T-helper 17 cell (primary cell): Measurements from ENCODE around the gene STK24. TPM values are rescaled to one million over a fixed set of nuclear protein-coding genes. Genes with fewer than 3 reads are reported as not detected.
A peak's percentile ranks its signal among the peaks of the same experiment; 100 is the strongest.

Source experiments
- ATAC-seq: fragments of 150-1000 bp; cut with Tn5 transposase; 2 replicates; pipeline ENCODE4 v1.10.0; 2021; ENCODE audit warnings: mild to moderate bottlenecking, moderate library complexity
- DNase-seq, 3 donors: peaks; one replicate each; pipeline versions ENCODE4 v3.0.0 to v3.0.0-alpha.2; 2020 to 2021
- H3K9me3 ChIP-seq: one replicate; pipeline ENCODE4 v1.7.0; 2013; ENCODE audit warnings: low read length, mild to moderate bottlenecking; ENCODE audit not compliant: control insufficient read depth, poor library complexity, severe bottlenecking
- H3K27ac Mint-ChIP-seq: one replicate; pipeline ENCODE4 v1.8.0; 2022; ENCODE audit warnings: mild to moderate bottlenecking, moderate library complexity, mixed read lengths
- H3K27me3 Mint-ChIP-seq: one replicate; pipeline ENCODE4 v1.8.0; 2022; ENCODE audit warnings: mixed read lengths
- H3K36me3 Mint-ChIP-seq: one replicate; pipeline ENCODE4 v1.8.0; 2022; ENCODE audit warnings: low read depth, mixed read lengths
- H3K4me1 Mint-ChIP-seq: one replicate; pipeline ENCODE4 v1.8.0; 2022; ENCODE audit warnings: mild to moderate bottlenecking, mixed read lengths
- H3K4me3 Mint-ChIP-seq: one replicate; pipeline ENCODE4 v1.8.0; 2022; ENCODE audit warnings: mild to moderate bottlenecking, moderate library complexity, mixed read lengths
- total RNA-seq, 4 donors: library from RNA in 2 of 4; stranded (reverse) in 2 of 4; gene quantifications; one replicate each; pipeline ENCODE4 v1.2.3 and lab custom pipeline; 2022 to 2026

The STK24 gene
- total RNA-seq, 2 donors from 2014 or later: 134 to 163 TPM

DNA sequence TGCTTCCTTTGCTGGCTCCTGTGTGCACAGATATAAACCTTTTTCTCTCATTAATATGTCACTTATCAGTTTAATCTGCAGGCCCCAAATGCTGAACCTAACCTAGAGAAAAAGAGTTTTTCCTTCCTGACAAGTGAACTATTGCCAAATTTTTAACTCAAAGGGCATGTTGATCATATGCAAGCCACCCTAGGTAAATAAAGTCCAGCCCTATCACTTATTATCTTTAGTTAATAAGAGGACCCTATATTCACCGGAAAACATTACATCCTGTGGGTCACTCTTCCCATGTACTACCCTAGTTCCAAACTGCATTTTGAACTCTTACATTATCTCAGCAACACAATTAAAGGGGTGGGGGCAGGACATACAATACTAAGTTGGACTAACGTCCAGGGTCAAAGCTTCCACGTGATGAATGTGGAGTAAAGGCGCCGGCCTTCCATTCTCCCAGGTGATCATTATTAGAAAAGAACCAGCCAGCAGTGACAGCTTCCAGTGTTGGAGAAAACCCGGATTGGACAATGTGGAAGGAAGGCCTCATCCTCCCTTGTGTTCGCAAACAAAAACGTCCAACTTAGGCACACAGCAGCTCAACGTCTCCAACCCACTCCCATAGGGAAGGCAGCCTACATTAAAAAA, 86.6 kb downstream of the STK24 start:
- no peaks in the 10 kb centered on the region for H3K9me3 ChIP-seq
- Mint-ChIP-seq H3K4me1 (peaks cover 61% of the 10 kb centered on the region), H3K27ac (peak overlapping the region; percentile 100), H3K27me3 (no peaks in the 10 kb centered on the region), H3K36me3 (peaks cover 4% of the 10 kb centered on the region), H3K4me3 (no peak overlapping the region)
- no peak for DNase-seq
- no peak for ATAC-seq

DNA sequence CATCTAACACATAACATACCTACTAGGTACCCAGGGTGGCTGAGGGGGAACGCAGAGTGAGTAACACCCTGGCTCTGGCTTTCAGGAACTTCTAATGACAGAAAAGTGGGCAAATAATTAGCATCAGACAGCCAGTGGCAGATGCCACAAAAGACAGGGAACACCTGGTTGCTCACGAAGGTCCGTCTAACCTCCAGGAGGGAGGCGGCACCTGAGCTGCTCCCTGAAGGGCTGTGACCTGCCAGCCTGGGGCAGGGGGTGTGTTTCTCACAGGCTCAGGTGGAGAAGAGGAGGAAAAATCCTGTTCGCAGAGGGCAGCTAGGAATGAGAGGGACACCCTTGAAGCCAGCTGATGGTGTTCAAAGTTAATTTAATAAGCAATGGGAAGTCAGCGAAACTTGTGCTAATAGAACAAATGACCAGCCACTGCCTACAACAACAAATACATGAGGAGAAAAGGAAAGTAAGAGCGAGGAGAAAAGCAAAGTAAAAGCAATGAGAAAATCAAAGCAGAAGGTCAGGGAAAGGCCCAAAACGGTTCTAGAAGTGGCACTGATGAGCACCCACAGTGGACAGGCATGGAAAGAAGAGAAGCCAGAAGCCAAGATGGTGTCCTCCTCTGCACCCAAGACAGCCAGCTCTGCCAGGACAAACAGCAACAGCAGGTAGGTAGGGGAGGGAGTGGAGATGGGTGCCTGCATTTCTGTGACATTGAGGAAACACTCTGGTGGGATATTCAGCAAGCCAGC, 87.3 kb downstream of the STK24 start:
- ATAC-seq (no peak), DNase-seq (no peak)
- H3K27ac Mint-ChIP-seq: peak overlapping the region; percentile 100
- H3K4me1 Mint-ChIP-seq: peaks cover 65% of the 10 kb centered on the region
- no peak overlapping the region for H3K4me3 Mint-ChIP-seq
- no peaks in the 10 kb centered on the region for H3K27me3 Mint-ChIP-seq
- peaks cover 4% of the 10 kb centered on the region for H3K36me3 Mint-ChIP-seq
- no peaks in the 10 kb centered on the region for H3K9me3 ChIP-seq

DNA sequence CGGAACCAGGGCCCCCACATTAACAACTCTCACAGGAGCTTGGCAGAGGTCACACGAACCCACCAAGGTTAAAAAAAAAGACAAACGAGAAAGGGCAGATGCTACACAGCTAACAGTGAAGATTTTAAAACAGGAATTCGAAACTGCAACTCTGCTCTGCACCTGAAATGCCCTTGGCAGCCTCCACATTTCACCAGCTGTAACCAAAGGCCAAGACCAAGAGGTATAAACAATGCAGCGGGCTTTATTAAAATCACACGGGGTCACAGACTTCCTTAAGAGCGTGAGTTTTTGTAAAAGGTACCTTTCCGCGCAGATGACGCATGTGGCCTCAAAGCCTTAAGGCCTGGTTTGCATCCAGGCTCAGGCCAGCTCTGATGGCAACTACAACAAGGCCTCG, 88.2 kb downstream of the STK24 start:
- H3K4me1 Mint-ChIP-seq: peaks cover 74% of the 10 kb centered on the region
- H3K27ac Mint-ChIP-seq: peak overlapping the region; percentile 100
- no peak for ATAC-seq
- H3K9me3 ChIP-seq: no peaks in the 10 kb centered on the region
- H3K4me3 Mint-ChIP-seq: no peak overlapping the region
- no peak for DNase-seq
- peaks cover 6% of the 10 kb centered on the region for H3K36me3 Mint-ChIP-seq
- no peaks in the 10 kb centered on the region for H3K27me3 Mint-ChIP-seq

DNA sequence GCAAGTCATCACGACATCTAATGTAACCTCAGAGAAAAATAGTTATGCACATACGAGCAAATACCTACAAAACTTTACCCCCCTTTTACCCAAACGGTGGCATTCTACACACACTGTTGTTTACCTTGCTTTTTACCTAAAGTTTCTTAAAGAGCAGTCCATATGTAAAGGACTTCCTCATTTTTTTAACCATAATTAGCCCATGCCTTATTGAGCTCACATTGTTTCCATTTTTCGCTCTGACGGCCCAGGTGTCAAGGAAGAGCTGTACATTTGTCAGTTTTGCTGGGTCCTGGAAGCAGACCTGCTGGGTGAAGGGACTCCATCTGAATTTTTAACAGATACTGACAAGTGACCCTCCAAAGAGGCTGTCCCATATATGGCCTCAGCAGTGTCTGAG, 89.4 kb downstream of the STK24 start:
- no peak for DNase-seq
- H3K9me3 ChIP-seq: no peaks in the 10 kb centered on the region
- ATAC-seq: no peak
- Mint-ChIP-seq H3K27me3 (no peaks in the 10 kb centered on the region), H3K4me3 (no peak overlapping the region), H3K36me3 (peaks cover 6% of the 10 kb centered on the region), H3K4me1 (peaks cover 76% of the 10 kb centered on the region), H3K27ac (peak overlapping the region; percentile 100)

DNA sequence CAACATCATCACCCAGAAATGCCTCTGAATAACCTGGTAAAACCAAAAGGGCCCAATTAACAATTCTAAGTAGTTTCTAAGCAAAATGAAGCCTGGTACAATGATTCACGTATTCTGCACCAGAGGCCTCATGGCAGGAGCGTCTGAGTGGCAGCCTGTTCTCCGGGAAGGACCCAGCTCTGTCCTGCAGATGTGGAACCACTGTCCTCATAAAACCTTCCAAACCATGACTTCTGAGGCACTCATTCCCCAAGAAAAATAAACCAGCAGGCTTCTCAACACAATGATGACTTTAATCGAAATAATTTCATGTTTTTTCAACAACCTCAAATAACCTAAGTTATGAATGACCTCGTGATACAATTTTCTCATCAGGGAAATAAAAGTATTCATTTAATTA, 89.9 kb downstream of the STK24 start:
- no peak for ATAC-seq
- Mint-ChIP-seq H3K27ac (peak overlapping the region; percentile 100), H3K4me1 (peaks cover 74% of the 10 kb centered on the region), H3K4me3 (peak overlapping the region; percentile 77), H3K36me3 (peaks cover 6% of the 10 kb centered on the region), H3K27me3 (no peaks in the 10 kb centered on the region)
- H3K9me3 ChIP-seq: no peaks in the 10 kb centered on the region
- no peak for DNase-seq

DNA sequence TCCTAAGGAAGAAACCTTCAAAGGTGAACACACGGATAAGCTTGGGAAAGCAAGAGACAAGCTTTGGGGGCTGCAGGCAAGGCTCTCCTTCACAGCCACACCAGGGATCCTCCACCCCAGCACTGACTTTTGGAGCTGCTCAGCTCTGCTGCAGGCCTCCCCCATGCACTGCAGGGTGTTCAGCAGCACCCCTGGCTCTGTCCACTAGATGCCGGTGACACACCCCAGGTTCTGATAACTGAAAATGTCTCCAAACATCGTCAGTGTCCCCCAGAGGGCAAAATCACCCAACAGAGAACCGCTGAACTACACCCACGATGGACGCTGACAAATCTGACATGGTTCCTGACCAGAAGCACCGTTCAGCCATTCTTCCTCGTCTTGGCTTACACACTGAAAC, 90.5 kb downstream of the STK24 start:
- H3K36me3 Mint-ChIP-seq: peaks cover 5% of the 10 kb centered on the region
- no peak for ATAC-seq
- peaks cover 74% of the 10 kb centered on the region for H3K4me1 Mint-ChIP-seq
- DNase-seq: no peak
- peak overlapping the region; percentile 77 for H3K4me3 Mint-ChIP-seq
- H3K9me3 ChIP-seq: no peaks in the 10 kb centered on the region
- H3K27me3 Mint-ChIP-seq: no peaks in the 10 kb centered on the region
- H3K27ac Mint-ChIP-seq: peak overlapping the region; percentile 100

DNA sequence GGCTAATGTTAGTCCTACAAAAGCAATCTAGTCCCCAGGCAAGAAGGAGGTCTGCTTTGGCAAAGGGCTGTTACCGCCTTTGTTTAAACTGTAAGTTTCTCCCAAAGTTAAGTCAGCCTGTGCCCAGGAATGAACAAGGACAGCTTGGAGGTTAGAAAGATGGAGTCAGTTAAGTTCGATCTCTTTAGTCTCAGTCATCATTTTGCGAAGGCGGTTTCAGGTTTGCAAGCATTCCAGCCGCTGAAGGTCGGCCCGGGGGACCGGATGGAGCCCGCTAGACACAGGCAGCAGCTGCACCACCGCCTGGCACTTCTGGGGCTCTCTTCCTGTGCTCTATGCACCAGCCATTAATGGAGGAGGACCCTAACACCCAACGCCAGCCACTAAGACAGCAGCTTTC, 91.3 kb downstream of the STK24 start:
- peaks cover 75% of the 10 kb centered on the region for H3K4me1 Mint-ChIP-seq
- ATAC-seq (no peak), DNase-seq (no peak)
- H3K4me3 Mint-ChIP-seq: peak overlapping the region; percentile 87
- H3K27ac Mint-ChIP-seq: peak overlapping the region; percentile 100
- H3K9me3 ChIP-seq: no peaks in the 10 kb centered on the region
- no peaks in the 10 kb centered on the region for H3K27me3 Mint-ChIP-seq
- H3K36me3 Mint-ChIP-seq: peaks cover 2% of the 10 kb centered on the region

DNA sequence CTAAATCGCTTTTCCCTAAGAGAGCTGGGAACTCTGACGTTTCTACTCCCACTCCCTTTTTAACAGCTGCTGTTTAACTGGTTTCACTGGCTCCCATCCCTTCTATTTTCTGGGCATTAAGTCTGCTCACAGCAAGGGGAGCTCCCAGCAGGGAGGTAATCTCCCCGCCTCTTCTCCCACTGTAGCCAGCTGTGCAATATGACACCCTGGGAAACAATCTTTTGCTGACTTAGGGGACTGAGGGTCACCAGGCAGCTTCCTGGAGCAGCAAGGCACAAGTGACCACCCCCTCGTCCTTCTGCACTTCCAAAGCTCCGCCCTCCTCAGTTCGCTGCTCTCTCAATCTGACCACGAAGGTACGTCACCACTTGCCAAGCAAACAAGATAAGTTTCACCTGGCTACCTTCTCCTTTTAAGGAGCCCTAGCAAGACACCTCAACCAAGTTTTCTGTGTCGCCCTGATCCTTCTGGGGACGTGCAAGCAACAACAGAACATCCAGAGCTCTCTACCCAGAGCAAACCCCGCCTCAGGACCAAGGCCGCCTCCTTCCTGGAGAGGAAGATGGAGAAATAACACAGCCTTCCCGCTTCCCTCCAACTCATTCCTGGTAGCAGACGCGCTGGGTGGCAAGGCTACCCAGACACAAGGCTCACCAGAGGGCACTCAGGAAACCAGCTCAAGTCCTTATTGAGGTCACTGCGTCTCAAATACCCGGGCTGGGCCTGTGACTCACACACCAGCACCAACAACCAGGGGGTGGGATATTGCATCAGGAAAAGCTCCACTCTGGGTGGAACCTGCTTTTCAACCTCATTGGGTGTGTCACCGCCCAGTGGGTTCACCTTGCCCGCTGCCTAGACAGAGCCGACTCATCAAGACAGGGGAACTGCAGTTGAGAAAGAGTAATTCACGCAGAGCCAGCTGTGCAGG, 92.4 kb downstream of the STK24 start:
- Mint-ChIP-seq H3K4me1 (peaks cover 72% of the 10 kb centered on the region), H3K27me3 (no peaks in the 10 kb centered on the region), H3K36me3 (peaks cover 2% of the 10 kb centered on the region), H3K4me3 (peak overlapping the region; percentile 87), H3K27ac (peak overlapping the region; percentile 100)
- peak; percentile 84 for ATAC-seq
- H3K9me3 ChIP-seq: no peaks in the 10 kb centered on the region
- peak; percentile 55 to 80 (median 56) for DNase-seq

DNA sequence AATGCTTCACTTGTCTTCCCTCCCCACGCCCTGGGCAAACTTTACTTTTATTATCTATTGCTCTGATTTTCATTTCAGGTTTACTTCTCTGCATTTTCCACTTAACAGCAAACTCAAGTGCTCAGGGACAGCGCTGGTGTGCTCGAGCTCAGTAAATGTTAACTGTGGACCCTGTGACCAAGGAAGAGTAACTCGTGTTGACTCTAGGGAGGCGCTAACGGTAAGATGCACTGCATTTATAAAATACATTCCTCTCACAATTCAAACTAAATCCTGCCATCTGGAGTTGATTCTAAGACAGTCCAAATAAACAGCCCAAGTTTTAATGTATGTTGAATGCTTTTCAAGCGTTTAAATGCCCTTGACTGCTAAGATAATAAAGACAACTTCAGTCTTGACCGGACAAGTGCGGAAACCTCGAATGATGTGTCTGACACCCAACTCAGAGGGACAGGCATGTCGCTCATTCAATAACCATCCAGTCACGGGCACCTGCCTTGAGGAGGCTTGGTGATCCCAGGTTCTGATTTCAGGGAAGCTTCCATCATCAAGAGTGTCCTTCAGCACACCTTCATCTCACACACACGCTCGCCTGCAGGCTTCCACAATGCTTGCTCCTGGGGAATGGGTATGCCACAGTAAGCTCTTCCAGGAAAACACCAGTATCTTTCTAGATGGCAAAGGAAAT, 93.2 kb downstream of the STK24 start:
- H3K27ac Mint-ChIP-seq: peak overlapping the region; percentile 100
- H3K4me3 Mint-ChIP-seq: peak overlapping the region; percentile 15
- no peaks in the 10 kb centered on the region for H3K9me3 ChIP-seq
- DNase-seq (no peak), ATAC-seq (no peak)
- peaks cover 71% of the 10 kb centered on the region for H3K4me1 Mint-ChIP-seq
- H3K36me3 Mint-ChIP-seq: peaks cover 2% of the 10 kb centered on the region
- H3K27me3 Mint-ChIP-seq: no peaks in the 10 kb centered on the region

DNA sequence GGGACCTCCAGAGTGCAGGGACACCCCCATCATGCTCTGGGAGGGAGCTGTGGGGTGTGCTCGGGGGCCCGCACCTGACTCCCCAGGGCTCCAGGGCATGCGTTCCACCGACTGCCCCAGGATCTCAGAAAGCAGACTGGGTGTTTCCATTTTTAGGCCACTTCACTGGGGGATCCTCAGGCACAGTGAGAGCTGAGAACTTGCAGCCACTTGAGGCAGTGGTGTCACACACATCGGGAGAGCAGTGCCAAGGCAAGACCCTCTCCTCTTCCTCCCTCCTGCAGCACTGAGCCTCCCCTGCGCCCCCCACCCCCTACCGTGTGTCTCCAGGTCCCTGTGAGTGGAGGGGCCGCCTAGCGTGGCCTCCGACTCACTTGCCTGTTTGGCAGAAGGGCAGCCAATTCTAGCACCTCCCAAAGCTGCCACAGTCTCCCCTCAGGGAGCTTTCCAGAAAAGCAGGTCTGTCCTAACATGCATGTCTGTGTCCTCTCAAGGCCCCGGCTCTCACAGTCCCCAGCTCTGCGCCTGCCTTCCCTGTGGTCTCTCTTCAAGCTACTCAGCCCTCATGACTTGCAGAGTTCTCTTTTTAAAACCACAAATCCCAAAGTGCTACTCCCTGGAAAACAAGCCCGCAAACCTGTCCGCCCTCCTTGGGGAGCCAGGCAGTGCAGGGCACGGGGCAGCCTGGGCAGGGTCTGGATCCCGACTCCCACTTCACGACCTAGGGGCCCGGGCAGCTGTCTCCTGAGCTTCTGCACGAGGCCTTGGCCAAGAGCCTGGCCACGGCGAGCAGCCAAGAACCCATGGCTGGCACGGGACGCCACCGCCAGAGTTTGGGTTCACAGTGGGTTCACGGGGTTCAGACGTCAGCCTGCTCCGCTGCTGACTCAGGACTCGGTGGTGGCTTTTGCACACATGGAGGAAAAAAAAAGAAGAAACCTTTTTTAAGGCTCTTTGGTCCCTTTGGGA, 94.1 kb downstream of the STK24 start:
- DNase-seq (no peak), ATAC-seq (no peak)
- peaks cover 2% of the 10 kb centered on the region for H3K36me3 Mint-ChIP-seq
- peaks cover 75% of the 10 kb centered on the region for H3K4me1 Mint-ChIP-seq
- no peak overlapping the region for H3K4me3 Mint-ChIP-seq
- no peaks in the 10 kb centered on the region for H3K9me3 ChIP-seq
- H3K27ac Mint-ChIP-seq: peak overlapping the region; percentile 100
- no peaks in the 10 kb centered on the region for H3K27me3 Mint-ChIP-seq

DNA sequence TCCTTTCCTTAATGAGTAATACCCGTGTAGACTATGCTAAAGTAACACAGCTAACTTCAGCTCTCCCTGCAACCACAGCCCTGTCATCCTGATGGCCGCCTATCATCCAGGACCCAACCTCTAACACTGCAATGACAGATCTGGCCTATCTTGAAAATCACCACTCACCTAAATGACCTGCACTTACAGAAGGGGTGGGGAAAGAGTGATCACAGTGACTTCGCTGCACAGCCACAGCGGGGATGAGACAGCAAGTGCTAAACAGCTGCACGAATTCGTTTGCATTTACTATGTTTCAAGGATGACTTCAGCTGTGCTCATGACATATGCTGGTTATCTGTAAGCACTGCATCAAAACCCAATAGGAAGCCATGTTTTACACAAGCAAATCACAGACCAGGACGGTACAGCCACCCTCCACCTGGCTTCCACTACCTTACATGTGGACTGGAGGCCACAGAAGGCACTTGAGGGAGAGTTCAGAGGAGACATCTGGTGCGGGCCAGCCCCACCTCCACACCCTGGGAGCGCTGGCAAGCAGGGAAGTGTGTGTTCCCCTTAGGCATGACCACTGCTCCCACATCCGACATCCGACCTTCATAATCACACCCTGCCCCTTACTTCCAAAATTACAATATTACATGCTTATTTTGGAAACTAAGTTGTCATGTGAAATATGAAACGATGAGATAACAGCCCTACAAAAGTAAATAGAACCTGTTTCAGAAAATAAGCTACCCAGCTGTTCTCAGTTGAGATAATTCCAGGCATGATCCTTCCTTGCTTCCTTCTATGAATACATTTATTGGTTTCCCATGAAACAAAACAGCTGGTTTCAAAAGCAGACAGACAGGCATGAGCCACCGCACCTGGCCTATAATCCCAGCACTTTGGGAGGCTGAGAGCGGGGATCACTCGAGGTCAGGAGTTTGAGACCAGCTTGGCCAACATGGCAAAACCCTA, 95.7 kb downstream of the STK24 start:
- H3K36me3 Mint-ChIP-seq: peaks cover 2% of the 10 kb centered on the region
- H3K4me1 Mint-ChIP-seq: peaks cover 76% of the 10 kb centered on the region
- H3K4me3 Mint-ChIP-seq: peak overlapping the region; percentile 73
- no peaks in the 10 kb centered on the region for H3K9me3 ChIP-seq
- no peaks in the 10 kb centered on the region for H3K27me3 Mint-ChIP-seq
- no peak for ATAC-seq
- peak in 1 of 3 donors; percentile 18 for DNase-seq
- peak overlapping the region; percentile 100 for H3K27ac Mint-ChIP-seq
